CD4-positive, alpha-beta T cell treated with Interferon gamma for 1 hour (primary cell): ENCODE results near the gene GPA33.

Experiments used
- DNase-seq: peaks from one replicate; pipeline ENCODE4 v3.0.0-alpha.2; 2020

GPA33 gene

GRCh38 chr1:167090314-167090942 lies at the start of gene GPA33:
GPA33 (minus strand) TSS chr1:167090377; CDS start chr1:167090287, 90 bp downstream.
- peak; percentile 43 for DNase-seq

GRCh38 chr1:167138703-167139102 lies 48.5 kb upstream of the GPA33 start:
- DNase-seq, result no peak

- DNase-seq, result no peak
These were observed 47.8 kb upstream of the GPA33 start for GRCh38 chr1:167137793-167138510.

GRCh38 chr1:167137332-167137781 lies 47.2 kb upstream of the GPA33 start:
- DNase-seq, result no peak

GRCh38 chr1:167136806-167137205 lies 46.6 kb upstream of the GPA33 start:
- DNase-seq, result no peak

GRCh38 chr1:167136191-167136614 lies 46.0 kb upstream of the GPA33 start:
- no peak for DNase-seq

- no peak for DNase-seq
These were observed 45.2 kb upstream of the GPA33 start for GRCh38 chr1:167135281-167135840.

- DNase-seq, result no peak
These were observed 42.3 kb upstream of the GPA33 start for GRCh38 chr1:167132301-167133010.

GRCh38 chr1:167130829-167131510 lies 40.8 kb upstream of the GPA33 start:
- no peak for DNase-seq

- DNase-seq, result no peak
These were observed 38.4 kb upstream of the GPA33 start for GRCh38 chr1:167128261-167129227.

- DNase-seq, result no peak
These were observed 37.5 kb upstream of the GPA33 start for GRCh38 chr1:167127661-167128060.

GRCh38 chr1:167127236-167127635 lies 37.1 kb upstream of the GPA33 start:
- no peak for DNase-seq

- DNase-seq, result no peak
These were observed 36.6 kb upstream of the GPA33 start for GRCh38 chr1:167126811-167127210.

GRCh38 chr1:167126317-167126716 lies 36.1 kb upstream of the GPA33 start:
- DNase-seq, result no peak

- DNase-seq, result no peak
These were observed 32.4 kb upstream of the GPA33 start for GRCh38 chr1:167122568-167122967.

- no peak for DNase-seq
These were observed 31.9 kb upstream of the GPA33 start for GRCh38 chr1:167122121-167122480.

- DNase-seq, result peak; percentile 22
These were observed 31.4 kb upstream of the GPA33 start for GRCh38 chr1:167121375-167122120.

- no peak for DNase-seq
These were observed 30.7 kb upstream of the GPA33 start for GRCh38 chr1:167120899-167121298.

- no peak for DNase-seq
These were observed 29.5 kb upstream of the GPA33 start for GRCh38 chr1:167119696-167120095.

GRCh38 chr1:167118188-167118587 lies 28.0 kb upstream of the GPA33 start:
- DNase-seq, result no peak

- no peak for DNase-seq
These were observed 27.0 kb upstream of the GPA33 start for GRCh38 chr1:167117225-167117624.
